Muscle of arm (tissue), 12 donors: ENCODE results near the gene MYD88. TPM values are rescaled to one million over a fixed set of nuclear protein-coding genes. Genes with fewer than 3 reads are reported as not detected.
"Not testable (repeated sequence)": the region's sequence is repeated elsewhere in the genome, so short reads cannot be mapped to it uniquely, and the experiment has no call there.

Experiments used
- DNase-seq: peaks from one replicate; pipeline ENCODE4 v3.0.0-alpha.2; 2013
- polyA plus RNA-seq, 12 donors: library from polyadenylated mRNA; unstranded; fragments of 120-200 nt; gene quantifications; one replicate each; pipeline ENCODE4 v1.2.1, GENCODE V29; 2013; ENCODE audit not compliant: insufficient read length in 12 of 12

MYD88 gene
- polyA plus RNA-seq, 12 donors: 15.4 to 38.2 (median 22.6) TPM; not detected in 1

GRCh38 chr3:38139652-38140051 lies 1.2 kb downstream of the MYD88 start:
- DNase-seq: no peak

GRCh38 chr3:38140326-38141172 lies 2.1 kb downstream of the MYD88 start:
- no peak for DNase-seq

- DNase-seq: no peak
Measured at GRCh38 chr3:38141173-38141951, 2.9 kb downstream of the MYD88 start.

GRCh38 chr3:38141952-38142273 lies 3.5 kb downstream of the MYD88 start:
- no peak for DNase-seq

GRCh38 chr3:38142959-38143358 lies 4.5 kb downstream of the MYD88 start:
- no peak for DNase-seq

GRCh38 chr3:38143511-38143910 lies 5.0 kb downstream of the MYD88 start:
- no peak for DNase-seq

GRCh38 chr3:38146504-38146903 lies 8.0 kb downstream of the MYD88 start:
- DNase-seq: no peak

- no peak for DNase-seq
Measured at GRCh38 chr3:38147421-38147820, 9.0 kb downstream of the MYD88 start.

- no peak for DNase-seq
Measured at GRCh38 chr3:38148311-38148882, 9.9 kb downstream of the MYD88 start.

- no peak for DNase-seq
Measured at GRCh38 chr3:38149708-38150107, 11.2 kb downstream of the MYD88 start.

GRCh38 chr3:38150780-38151528 lies 12.5 kb downstream of the MYD88 start:
- no peak for DNase-seq

GRCh38 chr3:38151667-38152265 lies 13.3 kb downstream of the MYD88 start:
- DNase-seq: no peak

- no peak for DNase-seq
Measured at GRCh38 chr3:38152609-38153008, 14.1 kb downstream of the MYD88 start.

GRCh38 chr3:38153221-38153620 lies 14.8 kb downstream of the MYD88 start:
- DNase-seq: no peak

GRCh38 chr3:38154033-38154494 lies 15.6 kb downstream of the MYD88 start:
- DNase-seq: no peak

GRCh38 chr3:38154625-38155255 lies 16.3 kb downstream of the MYD88 start:
- no peak for DNase-seq

- no peak for DNase-seq
Measured at GRCh38 chr3:38155825-38156224, 17.4 kb downstream of the MYD88 start.

GRCh38 chr3:38157117-38157516 lies 18.7 kb downstream of the MYD88 start:
- no peak for DNase-seq

- DNase-seq: no peak
Measured at GRCh38 chr3:38157595-38157994, 19.1 kb downstream of the MYD88 start.

GRCh38 chr3:38158472-38158871 lies 20.0 kb downstream of the MYD88 start:
- no peak for DNase-seq

- not testable (repeated sequence) for DNase-seq
Measured at GRCh38 chr3:38160704-38161103, 22.2 kb downstream of the MYD88 start.
